Esophagus (tissue), 2 donors: Measurements from ENCODE around the gene FBXO36. TPM values are rescaled to one million over a fixed set of nuclear protein-coding genes. Genes with fewer than 3 reads are reported as not detected.
"Not testable (repeated sequence)": the region's sequence is repeated elsewhere in the genome, so short reads cannot be mapped to it uniquely, and the experiment has no call there.

Source experiments
- H3K27ac ChIP-seq, 2 donors: one replicate each; pipeline ENCODE4 v1.5.1; 2013; ENCODE audit warnings: low read depth in 2 of 2, mild to moderate bottlenecking in 2 of 2, inconsistent platforms in 1 of 2, low read length in 1 of 2, moderate library complexity in 1 of 2
- H3K27me3 ChIP-seq, 2 donors: one replicate each; pipeline ENCODE4 v1.6.1; 2013; ENCODE audit warnings: low read length in 2 of 2, control low read depth in 1 of 2, mild to moderate bottlenecking in 1 of 2; ENCODE audit not compliant: insufficient read depth in 2 of 2, control insufficient read depth in 1 of 2
- H3K36me3 ChIP-seq, 2 donors: one replicate each; pipeline ENCODE4 v1.6.1; 2013; ENCODE audit warnings: low read length in 1 of 2; ENCODE audit not compliant: control insufficient read depth in 2 of 2, insufficient read depth in 2 of 2
- H3K4me1 ChIP-seq, 2 donors: one replicate each; pipeline ENCODE4 v1.6.1; 2013; ENCODE audit warnings: low read length in 1 of 2; ENCODE audit not compliant: control insufficient read depth in 2 of 2, insufficient read depth in 2 of 2
- H3K4me3 ChIP-seq, 2 donors: one replicate each; pipeline ENCODE4 v1.5.1; 2013; ENCODE audit warnings: low read length in 2 of 2, mild to moderate bottlenecking in 2 of 2, low read depth in 1 of 2, moderate library complexity in 1 of 2
- H3K9me3 ChIP-seq, 2 donors: one replicate each; pipeline ENCODE4 v1.6.1; 2013; ENCODE audit warnings: mild to moderate bottlenecking in 2 of 2, low read depth in 1 of 2, low read length in 1 of 2, moderate library complexity in 1 of 2; ENCODE audit not compliant: control insufficient read depth in 2 of 2, insufficient read depth in 1 of 2
- WGBS, 2 donors: extraction: QIAGEN DNeasy Blood & Tissue Kit; methylation state at CpG; one replicate each; pipeline ENCODE4 v1.1.7; 2013; 5-methylcytosine and 5-hydroxymethylcytosine counted together
- polyA plus RNA-seq, 2 donors: library from polyadenylated mRNA; stranded (reverse); fragments of 200-250 nt; gene quantifications; one replicate each; pipeline ENCODE4 v1.2.3, GENCODE V29; 2013
- donor health status: healthy with polysubstance abuse.
- donor health status: Bipolar disorder and iron deficiency.

The FBXO36 gene
- polyA plus RNA-seq, 2 donors: 0.57 to 1.3 TPM

DNA sequence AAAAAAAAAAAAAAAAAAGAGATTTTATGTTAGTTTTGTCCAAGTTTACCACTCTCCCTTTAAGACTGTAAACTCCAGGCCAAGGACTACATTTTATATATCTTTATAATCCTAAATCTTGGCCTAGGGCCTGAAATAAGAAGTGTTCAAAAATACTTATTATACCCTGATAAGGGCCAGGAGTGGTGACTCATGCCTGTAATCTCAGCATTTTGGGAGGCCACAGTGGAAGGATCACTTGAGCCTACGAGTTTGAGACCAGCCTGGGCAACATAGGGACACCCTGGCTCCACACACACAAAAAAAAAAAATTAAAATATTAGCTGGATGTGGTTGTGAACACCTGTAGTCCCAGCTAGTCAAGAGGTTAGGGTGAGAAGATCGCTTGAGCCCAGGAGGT, 13.2 kb upstream of the FBXO36 start:
- Histone ChIP-seq H3K9me3 (no peaks in the 10 kb centered on the region), H3K27me3 (no peaks in the 10 kb centered on the region), H3K27ac (no peak overlapping the region), H3K4me1 (no peaks in the 10 kb centered on the region), H3K36me3 (peaks cover 0 to 2% of the 10 kb centered on the region in 2 donors), H3K4me3 (no peak overlapping the region)
- WGBS, 2 donors: 69 to 74% methylated on average over 2 of the region's 2 CpGs

DNA sequence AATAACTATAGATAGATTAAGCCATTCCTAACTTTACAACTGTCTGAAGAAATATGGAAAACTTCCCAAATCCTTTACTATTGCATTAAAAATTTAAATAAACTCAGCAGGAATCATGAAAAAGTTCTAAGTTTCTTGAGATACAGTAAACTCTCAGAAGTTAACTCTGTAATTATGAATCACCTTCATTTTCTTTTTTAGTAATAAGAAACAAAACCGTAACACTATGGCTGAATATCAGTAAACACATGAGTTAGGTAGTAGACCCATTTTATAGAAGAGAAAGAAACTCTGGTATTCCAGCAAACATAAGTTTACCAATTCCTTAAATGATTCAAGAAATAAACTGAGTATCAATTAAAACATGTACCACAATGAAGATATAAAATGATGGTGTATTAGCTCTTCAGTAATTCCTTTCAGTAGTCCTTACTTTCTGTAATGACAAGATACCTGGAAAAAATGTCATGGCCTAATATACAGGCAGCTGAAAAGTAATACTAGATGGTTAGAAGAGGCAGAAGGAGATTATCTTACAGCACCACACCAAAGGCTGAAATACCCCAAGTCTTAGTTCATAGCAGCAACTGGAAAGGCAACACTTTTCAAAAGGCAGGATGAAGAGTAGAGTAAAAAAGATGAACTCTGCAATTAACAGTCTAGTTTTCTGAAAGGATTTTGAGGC, 12.0 kb upstream of the FBXO36 start:
- H3K27ac ChIP-seq: no peak overlapping the region
- H3K36me3 ChIP-seq: peaks cover 0 to 2% of the 10 kb centered on the region in 2 donors
- no peaks in the 10 kb centered on the region for H3K27me3 ChIP-seq
- no peaks in the 10 kb centered on the region for H3K4me1 ChIP-seq
- H3K4me3 ChIP-seq: no peak overlapping the region
- no peaks in the 10 kb centered on the region for H3K9me3 ChIP-seq
- WGBS, 2 donors: 89 to 94% methylated on average over 1 of the region's 1 CpG

DNA sequence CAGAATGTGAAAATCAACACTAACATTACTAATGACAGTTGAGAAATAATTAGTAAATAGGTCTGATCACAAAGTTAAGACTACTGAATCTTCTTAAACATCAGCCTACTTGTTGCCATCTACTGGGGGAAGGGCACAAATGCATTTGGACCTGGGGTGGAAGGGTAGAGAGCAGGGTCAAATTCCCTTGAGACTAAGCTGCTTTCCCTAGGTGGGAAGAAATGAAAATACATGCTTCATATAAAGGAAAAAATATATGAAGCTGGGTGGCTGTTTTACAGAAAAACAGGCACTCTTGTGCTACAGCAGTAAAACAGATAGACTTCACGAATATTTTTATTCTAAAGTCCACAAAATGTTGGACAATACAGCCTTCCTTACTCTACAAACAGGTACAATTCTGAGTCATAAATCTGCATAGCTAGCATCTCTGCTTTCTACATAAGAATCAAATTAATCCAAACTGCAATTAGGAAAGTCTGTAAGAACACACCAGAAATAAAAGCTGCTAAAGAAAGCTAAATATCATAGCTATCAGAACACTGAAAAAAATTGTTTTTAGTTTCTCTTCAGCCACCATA, 11.4 kb upstream of the FBXO36 start:
- Histone ChIP-seq H3K9me3 (no peaks in the 10 kb centered on the region), H3K4me3 (no peak overlapping the region), H3K4me1 (no peaks in the 10 kb centered on the region), H3K27ac (no peak overlapping the region), H3K27me3 (no peaks in the 10 kb centered on the region), H3K36me3 (peaks cover 0 to 2% of the 10 kb centered on the region in 2 donors)
- 57 to 73% methylated on average over 1 of the region's 1 CpG for WGBS, 2 donors

DNA sequence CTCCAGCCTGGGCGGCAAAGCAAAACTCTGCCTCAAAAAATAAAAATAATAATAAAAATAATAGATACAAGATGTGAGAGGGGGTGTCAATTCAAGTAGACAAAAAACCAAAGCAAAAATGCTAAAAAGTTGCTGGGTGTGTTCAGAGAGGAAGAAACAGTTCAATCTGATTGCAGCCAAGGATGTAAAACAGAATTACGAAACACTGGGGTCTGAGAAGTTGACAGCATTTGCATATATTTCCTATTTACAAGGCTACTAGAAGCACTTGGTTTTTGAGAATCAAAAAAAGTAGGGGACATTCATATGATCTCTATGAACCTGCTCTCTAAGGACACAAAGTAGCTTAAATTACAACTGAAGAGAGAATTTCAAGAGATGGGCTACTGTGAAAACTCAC, 8.1 kb upstream of the FBXO36 start:
- Histone ChIP-seq H3K27me3 (no peaks in the 10 kb centered on the region), H3K27ac (no peak overlapping the region), H3K36me3 (peaks cover 2 to 3% of the 10 kb centered on the region in 2 donors), H3K4me3 (no peak overlapping the region), H3K9me3 (no peaks in the 10 kb centered on the region), H3K4me1 (no peaks in the 10 kb centered on the region)
- 85 to 90% methylated on average over 2 of the region's 2 CpGs for WGBS, 2 donors

DNA sequence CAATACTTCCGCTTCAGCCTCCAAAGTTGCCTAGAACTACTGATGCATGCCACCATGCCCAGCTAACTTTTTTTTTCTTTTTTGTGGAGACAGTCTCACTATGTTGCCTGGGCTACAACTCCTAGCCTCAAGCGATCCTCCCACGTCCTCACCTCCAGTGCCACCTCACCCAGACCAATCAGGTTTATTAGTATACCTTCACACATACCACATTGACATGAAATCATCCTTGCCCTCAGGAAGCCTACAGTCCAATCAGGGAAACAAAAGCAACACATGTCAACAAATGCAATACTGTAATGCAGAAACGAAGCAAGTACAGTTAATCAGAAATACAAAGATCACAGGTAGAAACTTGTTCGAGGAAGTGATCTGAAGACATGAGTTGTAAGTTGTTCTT, 4.5 kb upstream of the FBXO36 start:
- H3K9me3 ChIP-seq: no peaks in the 10 kb centered on the region
- 85 to 88% methylated on average over 5 of the region's 5 CpGs for WGBS, 2 donors
- peaks cover 2 to 3% of the 10 kb centered on the region in 2 donors for H3K36me3 ChIP-seq
- no peaks in the 10 kb centered on the region for H3K4me1 ChIP-seq
- no peak overlapping the region for H3K4me3 ChIP-seq
- no peaks in the 10 kb centered on the region for H3K27me3 ChIP-seq
- no peak overlapping the region for H3K27ac ChIP-seq

DNA sequence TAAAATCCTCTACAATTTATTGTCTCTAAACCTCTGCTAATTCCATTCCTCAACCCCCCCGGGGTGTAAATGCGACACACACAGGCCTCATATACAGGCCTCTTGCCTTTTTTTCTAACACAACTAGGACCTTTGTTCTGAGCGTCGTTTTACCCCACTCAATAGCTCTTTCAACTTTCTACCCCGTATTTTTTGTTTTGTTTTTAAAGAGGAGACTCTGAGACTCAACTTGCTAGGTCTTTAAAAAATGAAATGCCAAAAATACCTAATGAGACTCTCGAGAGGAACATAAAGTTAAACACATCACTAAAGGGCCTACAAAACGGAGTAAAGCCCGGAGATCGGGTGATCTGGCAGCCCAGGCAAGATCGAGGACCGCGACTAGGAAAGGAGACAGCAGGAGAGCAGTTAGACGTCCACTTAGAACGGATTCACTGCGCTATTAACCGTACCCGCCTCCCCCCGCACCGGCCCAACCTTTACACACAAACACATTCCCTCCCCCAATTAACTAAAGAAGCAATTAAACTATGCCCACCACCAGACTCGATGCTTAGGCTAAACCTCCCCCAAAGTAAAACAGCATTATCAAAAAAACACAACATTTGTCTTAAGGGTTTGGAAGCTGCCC, 2.2 kb upstream of the FBXO36 start:
- H3K27me3 ChIP-seq: no peaks in the 10 kb centered on the region
- 3 to 4% methylated on average over 20 of the region's 20 CpGs for WGBS, 2 donors
- H3K9me3 ChIP-seq: no peaks in the 10 kb centered on the region
- peak overlapping the region; percentile 85 to 100 for H3K27ac ChIP-seq
- peak overlapping the region; percentile 90 for H3K4me3 ChIP-seq
- H3K36me3 ChIP-seq: peaks cover 2 to 3% of the 10 kb centered on the region in 2 donors
- H3K4me1 ChIP-seq: no peaks in the 10 kb centered on the region

DNA sequence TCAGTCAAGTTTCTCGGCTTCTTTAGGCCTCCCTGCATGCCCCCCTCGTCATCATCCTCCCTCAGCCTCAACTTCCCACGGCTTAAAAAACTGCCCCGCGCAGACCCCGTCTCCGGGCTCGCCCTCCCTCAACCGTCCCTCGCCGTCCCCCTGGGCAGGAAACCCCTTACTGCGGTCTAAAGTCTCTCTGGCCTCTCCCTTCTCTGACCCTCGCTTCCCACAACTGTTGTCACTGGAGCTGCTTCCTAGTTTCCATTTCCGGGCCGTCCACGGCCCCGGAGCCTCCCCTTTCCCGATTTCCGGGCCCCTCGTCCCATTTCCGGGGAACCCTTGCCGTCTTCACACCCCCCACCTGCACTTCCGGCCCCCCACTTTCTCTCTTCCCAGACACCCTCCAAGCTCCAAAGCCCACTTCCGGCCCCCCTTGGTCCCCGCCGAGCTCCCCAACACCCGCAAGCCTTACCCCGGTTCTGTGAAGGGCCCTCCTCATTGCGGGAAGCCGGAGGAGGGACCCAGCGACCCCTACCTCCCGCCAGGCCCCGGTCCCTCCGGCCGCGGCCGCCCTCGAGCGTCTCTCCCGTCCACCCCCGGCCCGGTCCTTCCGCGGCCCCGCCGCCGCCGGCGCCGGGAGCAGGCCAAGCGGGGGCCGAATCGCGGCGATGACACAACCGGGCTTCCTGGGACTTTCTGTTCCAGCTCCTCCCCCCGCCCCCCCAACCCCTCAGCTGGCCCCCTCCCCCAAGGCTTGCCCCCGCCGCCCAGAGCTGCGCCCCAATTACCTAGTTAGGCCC, 1.0 kb upstream of the FBXO36 start:
- 1% methylated on average over 57 to 58 of the region's 60 CpGs for WGBS, 2 donors
- peak overlapping the region; percentile 99 to 100 for H3K27ac ChIP-seq
- H3K4me1 ChIP-seq: no peaks in the 10 kb centered on the region

DNA sequence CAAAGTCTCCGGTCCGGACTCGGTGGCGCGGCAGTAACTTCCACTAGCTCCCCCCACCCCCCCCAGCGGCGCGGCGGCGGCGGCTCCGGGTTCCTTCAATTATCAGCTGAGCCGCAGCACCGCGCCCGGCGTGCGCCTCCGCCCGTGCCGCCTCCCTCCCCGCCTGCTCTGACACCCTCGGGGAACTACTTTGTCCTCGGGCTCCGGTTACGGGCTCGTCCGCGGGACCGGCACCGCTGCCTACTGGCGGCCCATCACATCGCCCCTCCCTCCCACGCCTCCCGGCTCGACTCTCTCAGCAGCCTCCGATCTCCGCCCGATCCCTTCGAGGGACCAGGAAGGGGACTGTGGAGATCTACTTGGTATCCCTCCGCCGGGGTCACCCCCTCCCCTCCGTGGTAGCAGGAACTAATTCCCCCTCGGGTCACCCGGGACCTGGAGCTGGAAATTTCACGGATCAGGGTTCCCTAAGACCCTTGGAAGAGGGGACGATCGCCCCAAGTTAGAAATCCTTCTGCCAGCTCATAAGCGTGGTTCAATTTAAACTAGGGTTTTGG, 333 bp upstream of the FBXO36 start, which contains the start of gene TRIP12:
TRIP12 (minus strand) TSS at position 118 of the 557 bp plus-strand sequence. CDS start 41,930 bp downstream, outside the sequence.
- H3K27me3 ChIP-seq: no peaks in the 10 kb centered on the region
- no peaks in the 10 kb centered on the region for H3K4me1 ChIP-seq
- no peaks in the 10 kb centered on the region for H3K9me3 ChIP-seq
- peak within 1 kb of the TSS; percentile 90 for H3K4me3 ChIP-seq
- 0 to 1% methylated on average over 30 to 49 of the region's 49 CpGs for WGBS, 2 donors
- peaks cover 0 to 3% of the 10 kb centered on the region in 2 donors for H3K36me3 ChIP-seq
- H3K27ac ChIP-seq: peak within 1 kb of the TSS; percentile 99 to 100

More for the DNA sequence above, 1.0 kb upstream of the FBXO36 start:
- peak overlapping the region; percentile 90 for H3K4me3 ChIP-seq
- no peaks in the 10 kb centered on the region for H3K27me3 ChIP-seq
- no peaks in the 10 kb centered on the region for H3K9me3 ChIP-seq
- H3K36me3 ChIP-seq: peaks cover 1 to 3% of the 10 kb centered on the region in 2 donors

DNA sequence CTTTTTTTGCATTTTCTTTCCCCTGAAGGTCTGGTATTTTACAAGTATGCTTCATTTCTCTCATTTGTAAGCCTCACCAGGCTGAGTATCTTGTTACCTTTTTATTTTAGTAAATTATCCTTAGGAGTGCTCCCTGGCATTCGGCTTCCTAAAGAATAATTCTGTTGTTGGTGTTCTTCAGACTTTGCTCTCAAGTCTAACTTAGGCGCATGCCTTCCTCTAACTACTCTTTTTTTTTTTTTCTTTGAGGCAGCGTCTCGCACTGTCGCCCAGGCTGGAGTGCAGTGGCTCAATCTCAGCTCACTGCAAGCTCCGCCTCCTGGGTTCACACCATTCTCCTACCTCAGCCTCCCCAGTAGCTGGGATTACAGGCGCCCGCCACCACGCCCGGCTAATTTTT, 2.2 kb downstream of the FBXO36 start:
- 93 to 95% methylated on average over 10 of the region's 10 CpGs for WGBS, 2 donors
- not testable (repeated sequence) for H3K27ac ChIP-seq, H3K9me3 ChIP-seq, H3K27me3 ChIP-seq, H3K4me1 ChIP-seq, H3K4me3 ChIP-seq, H3K36me3 ChIP-seq
